Measurements from ENCODE around the gene DMKN.
A peak's percentile ranks its signal among the peaks of the same experiment; 100 is the strongest.

Gene DMKN

DNA sequence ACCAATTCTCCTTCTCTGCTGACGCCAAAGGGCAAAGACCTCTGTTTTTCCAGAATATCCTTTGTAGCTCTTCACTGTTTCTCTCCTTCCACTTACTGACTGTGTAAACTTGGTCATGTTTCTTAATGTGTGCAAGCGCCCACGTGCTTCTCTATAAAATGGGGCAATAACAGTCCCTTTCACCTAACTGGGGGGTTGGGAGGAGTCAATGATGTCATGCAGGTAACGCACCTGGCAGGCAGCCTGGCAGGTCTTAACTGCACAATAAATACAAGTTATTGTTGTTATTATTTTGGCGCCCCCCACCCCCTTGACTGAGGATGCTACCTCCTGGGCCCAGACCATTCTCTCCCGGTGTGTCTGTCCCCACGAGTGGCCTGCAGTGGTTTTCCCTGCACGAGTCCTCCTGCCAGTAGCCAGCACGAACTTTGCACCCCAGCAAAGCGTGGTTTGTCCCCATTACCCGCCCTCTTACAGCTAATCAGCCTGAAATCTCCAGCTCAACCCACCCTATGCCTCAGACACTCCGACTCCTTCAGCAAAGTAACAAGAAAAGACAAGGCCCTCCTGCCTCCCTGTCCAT lies 9.4 kb upstream of the DMKN start:
- no peak overlapping the region for H3K4me3 ChIP-seq (ENCODE audit: low read length)
- DNase-seq (ENCODE audit: low read depth), result no peak
- TF ChIP-seq, protein P1, sequence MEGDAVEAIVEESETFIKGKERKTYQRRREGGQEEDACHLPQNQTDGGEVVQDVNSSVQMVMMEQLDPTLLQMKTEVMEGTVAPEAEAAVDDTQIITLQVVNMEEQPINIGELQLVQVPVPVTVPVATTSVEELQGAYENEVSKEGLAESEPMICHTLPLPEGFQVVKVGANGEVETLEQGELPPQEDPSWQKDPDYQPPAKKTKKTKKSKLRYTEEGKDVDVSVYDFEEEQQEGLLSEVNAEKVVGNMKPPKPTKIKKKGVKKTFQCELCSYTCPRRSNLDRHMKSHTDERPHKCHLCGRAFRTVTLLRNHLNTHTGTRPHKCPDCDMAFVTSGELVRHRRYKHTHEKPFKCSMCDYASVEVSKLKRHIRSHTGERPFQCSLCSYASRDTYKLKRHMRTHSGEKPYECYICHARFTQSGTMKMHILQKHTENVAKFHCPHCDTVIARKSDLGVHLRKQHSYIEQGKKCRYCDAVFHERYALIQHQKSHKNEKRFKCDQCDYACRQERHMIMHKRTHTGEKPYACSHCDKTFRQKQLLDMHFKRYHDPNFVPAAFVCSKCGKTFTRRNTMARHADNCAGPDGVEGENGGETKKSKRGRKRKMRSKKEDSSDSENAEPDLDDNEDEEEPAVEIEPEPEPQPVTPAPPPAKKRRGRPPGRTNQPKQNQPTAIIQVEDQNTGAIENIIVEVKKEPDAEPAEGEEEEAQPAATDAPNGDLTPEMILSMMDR (conservative IDR thresholded peaks at IDR 0.05; ENCODE audit: low read depth, low read length), result no peak

DNA sequence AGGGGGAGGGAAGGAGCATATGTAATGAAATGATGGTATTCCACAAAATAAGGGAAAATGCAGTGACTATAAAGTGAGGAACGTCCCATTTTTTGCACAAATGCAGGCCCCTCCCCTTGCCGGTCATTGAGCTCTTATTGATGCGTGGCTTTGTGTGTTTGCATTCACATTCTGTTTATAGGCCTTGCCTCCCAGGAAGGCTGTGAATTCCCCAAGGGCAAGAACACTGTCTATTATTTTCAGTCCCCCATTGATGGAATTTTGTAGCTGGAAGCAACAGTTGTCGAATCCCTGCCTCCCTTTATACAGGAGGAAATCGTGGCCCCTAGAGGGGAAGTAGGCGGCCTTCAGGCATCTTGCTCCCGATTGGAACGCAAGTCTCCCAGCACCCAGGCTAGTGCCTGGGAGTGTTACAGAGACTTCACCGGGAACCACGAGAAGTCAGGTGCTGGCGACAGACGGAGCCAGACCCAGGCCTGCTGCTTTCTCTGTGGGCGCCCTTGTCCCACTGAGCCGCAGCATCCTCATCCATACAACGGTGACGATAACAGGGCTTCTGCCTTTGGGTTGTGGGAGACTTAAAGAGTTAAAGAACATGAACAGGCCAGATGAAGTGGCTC lies 7.8 kb upstream of the DMKN start:
- no peak for DNase-seq (ENCODE audit: low read depth)
- H3K4me3 ChIP-seq (ENCODE audit: low read length), result no peak overlapping the region
- TF ChIP-seq, protein P1 (conservative IDR thresholded peaks at IDR 0.05; ENCODE audit: low read depth, low read length), result no peak

DNA sequence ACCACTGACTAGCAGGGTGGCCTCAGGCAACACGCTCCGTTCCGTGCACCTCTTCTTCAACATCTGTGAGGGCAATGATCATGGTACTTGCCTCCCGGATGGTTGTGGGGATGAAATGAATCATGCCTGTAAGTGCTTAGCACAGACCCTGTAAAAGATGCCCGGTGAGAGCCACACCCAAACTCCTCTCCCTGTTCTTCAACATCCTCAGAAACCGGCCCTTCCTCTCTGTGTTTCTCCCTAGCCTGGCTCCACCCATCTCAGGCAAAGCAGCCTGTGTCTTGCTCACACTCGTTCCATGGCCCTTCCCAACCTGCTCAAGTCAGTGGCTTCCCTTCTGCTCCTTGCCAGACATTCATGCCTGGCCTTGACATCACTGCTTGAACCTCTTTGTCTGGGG lies 5.8 kb upstream of the DMKN start:
- TF ChIP-seq, protein P1 (conservative IDR thresholded peaks at IDR 0.05; ENCODE audit: low read depth, low read length), result no peak
- H3K4me3 ChIP-seq (ENCODE audit: low read length), result no peak overlapping the region
- DNase-seq (ENCODE audit: low read depth), result no peak

DNA sequence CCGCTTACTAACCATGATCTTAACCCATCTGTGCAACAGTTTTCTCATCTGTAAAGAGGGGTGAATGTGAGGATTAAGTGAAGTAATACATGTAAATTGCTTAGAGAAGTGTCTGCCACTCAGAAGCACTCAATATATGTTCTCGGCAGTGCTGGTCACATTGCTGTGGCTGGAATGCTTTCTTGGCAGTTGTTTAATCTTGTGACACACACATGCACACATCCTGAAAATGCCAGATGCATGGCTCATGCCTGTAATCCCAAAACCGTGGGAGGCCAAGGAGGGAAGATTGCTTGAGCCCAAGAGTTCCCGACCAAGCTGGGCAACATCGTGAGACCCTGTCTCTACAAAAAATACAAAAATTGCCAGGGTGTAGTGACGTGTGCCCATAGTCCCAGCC lies 4.9 kb upstream of the DMKN start:
- peak; percentile 96 for DNase-seq (ENCODE audit: low read depth)
- no peak overlapping the region for H3K4me3 ChIP-seq (ENCODE audit: low read length)
- TF ChIP-seq, protein P1 (conservative IDR thresholded peaks at IDR 0.05; ENCODE audit: low read depth, low read length), result no peak

DNA sequence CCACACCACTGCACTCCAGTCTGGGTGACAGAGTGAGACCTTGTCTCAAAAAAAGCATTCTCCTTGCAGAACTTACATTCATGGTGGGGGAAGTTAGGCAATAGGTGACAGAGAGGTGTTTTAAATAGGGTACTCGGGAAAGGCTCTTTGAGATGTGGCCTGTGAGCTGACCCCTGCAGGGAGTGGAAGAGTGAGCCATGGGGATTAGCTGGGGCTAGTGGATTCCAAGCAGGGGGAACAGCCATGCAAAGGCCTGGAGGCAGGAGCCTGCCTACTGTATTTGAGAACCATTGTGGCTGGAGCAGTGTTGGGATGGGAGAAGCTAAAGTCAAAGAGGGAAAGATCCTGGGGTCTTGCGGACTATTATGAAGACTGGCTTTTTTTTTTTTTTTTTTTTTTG lies 3.9 kb upstream of the DMKN start:
- TF ChIP-seq, protein P1 (conservative IDR thresholded peaks at IDR 0.05; ENCODE audit: low read depth, low read length), result no peak
- no peak for DNase-seq (ENCODE audit: low read depth)
- H3K4me3 ChIP-seq (ENCODE audit: low read length), result no peak overlapping the region

DNA sequence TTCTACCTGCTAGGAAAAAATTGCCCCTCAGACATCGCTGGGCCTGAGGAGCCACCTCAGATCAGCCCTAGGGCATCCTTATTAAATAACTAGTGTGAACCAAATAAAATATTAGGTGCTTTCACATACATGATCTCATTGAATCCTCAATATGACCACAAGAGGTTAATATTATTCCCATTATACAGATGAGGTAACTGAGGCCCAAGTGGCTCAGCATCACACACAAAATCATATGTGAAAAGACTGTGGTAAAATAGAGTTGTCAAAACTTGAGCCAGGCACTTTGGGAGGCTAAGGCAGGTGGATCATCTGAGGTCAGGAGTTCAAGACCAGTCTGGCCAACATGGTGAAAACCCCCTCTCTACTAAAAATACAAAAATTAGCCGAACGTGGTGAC lies 2.9 kb upstream of the DMKN start:
- DNase-seq (ENCODE audit: low read depth), result no peak
- TF ChIP-seq, protein P1 (conservative IDR thresholded peaks at IDR 0.05; ENCODE audit: low read depth, low read length), result no peak
- H3K4me3 ChIP-seq (ENCODE audit: low read length), result no peak overlapping the region

DNA sequence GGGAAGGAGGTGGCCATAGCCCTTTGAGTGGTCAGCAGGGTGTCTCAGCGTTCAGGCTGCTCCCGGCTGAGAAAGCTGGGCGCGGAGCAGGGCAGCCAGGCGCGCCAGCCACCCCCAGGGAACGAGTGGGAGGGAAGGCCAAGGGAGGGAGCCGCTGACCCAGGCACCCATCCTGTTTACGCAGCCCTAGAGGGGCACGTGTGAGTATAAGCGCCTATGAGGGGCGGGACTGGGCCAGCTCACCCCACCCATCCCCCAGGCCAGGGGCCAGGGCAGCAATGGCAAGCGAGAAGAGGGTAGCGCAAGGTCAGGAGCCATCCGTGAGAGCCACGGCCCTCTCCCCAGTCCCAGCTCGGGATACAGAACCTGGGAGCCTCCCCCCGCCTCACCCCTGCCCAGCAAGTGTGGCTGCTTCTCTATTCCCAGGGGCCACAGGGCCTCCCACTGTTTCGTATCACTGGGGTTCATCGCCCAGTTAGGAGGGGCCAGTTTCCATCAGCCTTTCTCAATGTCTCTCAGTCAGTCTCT lies 897 bp upstream of the DMKN start:
- H3K4me3 ChIP-seq (ENCODE audit: low read length), result no peak overlapping the region
- no peak for DNase-seq (ENCODE audit: low read depth)
- TF ChIP-seq, protein P1 (conservative IDR thresholded peaks at IDR 0.05; ENCODE audit: low read depth, low read length), result no peak

All from retinal pigment epithelial cell (primary cell).